Measurements from ENCODE around the gene FNTB. TPM values are rescaled to one million over a fixed set of nuclear protein-coding genes. Genes with fewer than 3 reads are reported as not detected.

FNTB gene
- total RNA-seq, 1 experiment from 2014 or later = 20.7 TPM

- no peak overlapping the region for H2BK12ac ChIP-seq (ENCODE audit: insufficient read length, low read depth, low read length)
- no peak overlapping the region for H2BK120ac ChIP-seq (ENCODE audit: low read depth, low read length, poor library complexity, severe bottlenecking)
- no CpG with 5 or more reads among the region's 12 CpGs for WGBS (ENCODE audit: extremely low coverage, insufficient read length, low lambda C conversion rate)
- H3K4me3 Mint-ChIP-seq = no peak overlapping the region
- DNase-seq = no peak
- no peak overlapping the region for H3K18ac ChIP-seq (ENCODE audit: insufficient read length, low read depth, low read length)
- H3K9ac ChIP-seq (ENCODE audit: extremely low read depth, insufficient read length, low read length) = no peak overlapping the region
- no peak overlapping the region for H3K27ac Mint-ChIP-seq
- H2AK5ac ChIP-seq (ENCODE audit: insufficient read length, low read length) = no peak overlapping the region
- no peaks in the 10 kb centered on the region for H3K27me3 ChIP-seq (ENCODE audit: insufficient read depth, low read length)
- H3K27ac ChIP-seq (ENCODE audit: insufficient read length, low read depth, low read length) = no peak overlapping the region
- peaks cover 6 to 28% (median 11%) of the 10 kb centered on the region in 3 experiments; a peak in 6 of 7 replicates for H3K36me3 Mint-ChIP-seq (ENCODE audit: insufficient read depth in 1 of 3, low read depth in 3 of 3)
- no peak overlapping the region for H2AFZ ChIP-seq (ENCODE audit: low read length)
- H2BK15ac ChIP-seq (ENCODE audit: low read depth, low read length) = no peak overlapping the region
- H3K4me1 Mint-ChIP-seq = peaks cover 0 to 3% of the 10 kb centered on the region in 2 experiments; a peak in 1 of 4 replicates
- H3K4ac ChIP-seq (ENCODE audit: low read depth, low read length) = no peak overlapping the region
- no peak overlapping the region for H4K5ac ChIP-seq (ENCODE audit: insufficient read length, low read depth, low read length)
- H4K8ac ChIP-seq (replicated peaks; ENCODE audit: insufficient read length, low read depth, low read length) = no peak overlapping the region
- H3K14ac ChIP-seq (ENCODE audit: insufficient read depth, low read length) = no peak overlapping the region
- H3K9me3 ChIP-seq (ENCODE audit: control insufficient read depth, low read depth, low read length) = no peaks in the 10 kb centered on the region
- H3K79me2 ChIP-seq (ENCODE audit: insufficient read depth, low read length) = no peaks in the 10 kb centered on the region; the same call in 1 of the 2 replicates
- no peaks in the 10 kb centered on the region for H3K9me3 Mint-ChIP-seq
- H3K23ac ChIP-seq (ENCODE audit: insufficient read length, low read depth, low read length) = no peak overlapping the region
- H3K56ac ChIP-seq (ENCODE audit: insufficient read length, low read depth, low read length) = no peak overlapping the region
- no peak overlapping the region for H3T11ph ChIP-seq (ENCODE audit: low read length)
- no peak overlapping the region for H2BK5ac ChIP-seq (ENCODE audit: insufficient read length, low read length)
- H3K23me2 ChIP-seq (ENCODE audit: insufficient read length, low read depth, low read length, poor library complexity, severe bottlenecking) = no peaks in the 10 kb centered on the region
- H4K91ac ChIP-seq (ENCODE audit: insufficient read length, low read depth, low read length) = no peak overlapping the region
- H3K27me3 Mint-ChIP-seq (ENCODE audit: low read depth) = no peaks in the 10 kb centered on the region
- no peak for TF ChIP-seq CTCF (conservative IDR thresholded peaks at IDR 0.05)
- H2BK20ac ChIP-seq (ENCODE audit: low read depth, low read length, poor library complexity, severe bottlenecking) = no peak overlapping the region
- H3K4me1 ChIP-seq (ENCODE audit: insufficient read depth, low read length) = no peaks in the 10 kb centered on the region
- no peaks in the 10 kb centered on the region for H3K79me1 ChIP-seq (ENCODE audit: insufficient read depth, low read depth, low read length, poor library complexity, severe bottlenecking)
- no peak overlapping the region for H3K4me2 ChIP-seq (ENCODE audit: insufficient read depth, insufficient read length, low read length)
- H4K20me1 ChIP-seq (ENCODE audit: control insufficient read depth, insufficient read depth, insufficient read length) = no peaks in the 10 kb centered on the region
Measured at GRCh38 chr14:65070471-65070976, 83.8 kb downstream of the FNTB start.

Measured in H9 (cell line).